Transverse colon (tissue), 4 donors: ENCODE data around the gene RGMA.

Experiments used
- CTCF ChIP-seq, 5 experiments: fragments of 200-600 bp in 3 of 5; fragments of 450-650 bp in 2 of 5; sonication (generic) in 3 of 5; IDR thresholded peaks; 1 replicate in 2 of 5; 2 replicates in 3 of 5; pipeline ENCODE4 v1.5.1; 2016 to 2017; ENCODE audit warnings: antibody characterized with exemption in 5 of 5, inconsistent platforms in 3 of 5, mild to moderate bottlenecking in 2 of 5, moderate library complexity in 1 of 5
- EP300 ChIP-seq: sonication (generic); formaldehyde crosslinking; IDR thresholded peaks from one replicate; pipeline ENCODE4 v1.6.1; 2017; ENCODE audit warnings: antibody characterized with exemption, low read depth
- POLR2A ChIP-seq: fragments of 450-650 bp; IDR thresholded peaks from one replicate; pipeline ENCODE4 v1.6.1; 2016; ENCODE audit warnings: antibody characterized with exemption, mild to moderate bottlenecking, moderate library complexity
- POLR2AphosphoS5 ChIP-seq, 3 donors: sonication (generic); formaldehyde crosslinking; IDR thresholded peaks; one replicate each; pipeline ENCODE4 v1.6.1; 2016; ENCODE audit warnings: antibody characterized with exemption in 3 of 3

GRCh38 chr15:93070132-93070531 is 18.9 kb downstream of the RGMA start:
- TF ChIP-seq CTCF (IDR thresholded peaks at IDR 0.05) (no peak), POLR2AphosphoS5 (IDR thresholded peaks at IDR 0.05) (no peak), POLR2A (no peak), EP300 (no peak)
